ENCODE results near the gene ZNF827.

GRCh38 chr4:145982791-145983190 is 44.2 kb upstream of the ZNF827 start:
- TF ChIP-seq POLR2A (IDR thresholded peaks at IDR 0.05) (no peak), CTCF (IDR thresholded peaks at IDR 0.05) (no peak)

Measured in thyroid gland (tissue), 4 donors.